HL-60 (cell line): Measurements from ENCODE around the gene PARD3.

Source experiments
- DNase-seq, 2 experiments: peaks; one replicate each; pipeline ENCODE4 v3.0.0-alpha.2; 2010 to 2020; ENCODE audit warnings: low read depth in 1 of 2, low spot score in 1 of 2
- H3K27ac ChIP-seq: fragments of 250-450 bp; sonication (Bioruptor Pico); replicated peaks from 2 replicates; pipeline ENCODE4 v1.5.1; 2020; ENCODE audit warnings: mild to moderate bottlenecking, moderate library complexity
- H3K27me3 ChIP-seq: fragments of 250-450 bp; sonication (Bioruptor Pico); 2 replicates; pipeline ENCODE4 v1.5.1; 2021; ENCODE audit warnings: mild to moderate bottlenecking, moderate library complexity; ENCODE audit not compliant: insufficient read depth, poor library complexity, severe bottlenecking
- H3K4me3 ChIP-seq: replicated peaks from 2 replicates; pipeline ENCODE4 v1.5.1; 2011; ENCODE audit warnings: mild to moderate bottlenecking, control low read depth, low read length; ENCODE audit not compliant: insufficient read depth
- CTCF ChIP-seq: IDR thresholded peaks from one replicate; pipeline ENCODE4 v1.5.1; 2011; ENCODE audit warnings: low read length, control low read depth, inconsistent platforms; ENCODE audit not compliant: insufficient read depth
- GABPA ChIP-seq: IDR thresholded peaks from 2 replicates; pipeline ENCODE4 v1.6.1; 2012; ENCODE audit warnings: low read depth
- POLR2AphosphoS5 ChIP-seq: IDR thresholded peaks from 2 replicates; pipeline ENCODE4 v1.6.1; 2012; ENCODE audit warnings: low read depth
- REST ChIP-seq: IDR thresholded peaks from 2 replicates; pipeline ENCODE4 v1.6.1; 2012; ENCODE audit warnings: low read depth; ENCODE audit not compliant: insufficient replicate concordance
- SPI1 ChIP-seq: IDR thresholded peaks from 2 replicates; pipeline ENCODE4 v1.6.1; 2012; ENCODE audit warnings: low read depth, mild to moderate bottlenecking, borderline replicate concordance

The PARD3 gene

GRCh38 chr10:34861293-34862021 lies 46.4 kb upstream of the PARD3 start:
- TF ChIP-seq CTCF (no peak), SPI1 (no peak), POLR2AphosphoS5 (no peak)
- H3K4me3 ChIP-seq: no peak overlapping the region
- no peak for DNase-seq
- H3K27ac ChIP-seq: no peak overlapping the region
- H3K27me3 ChIP-seq: no peaks in the 10 kb centered on the region

- no peaks in the 10 kb centered on the region for H3K27me3 ChIP-seq
- no peak for DNase-seq
- H3K27ac ChIP-seq: no peak overlapping the region
- no peak overlapping the region for H3K4me3 ChIP-seq
- TF ChIP-seq POLR2AphosphoS5: no peak
- TF ChIP-seq SPI1: no peak
- TF ChIP-seq CTCF: no peak
- no peak for TF ChIP-seq GABPA
- no peak for TF ChIP-seq REST
Measured at GRCh38 chr10:34859170-34859569, 44.1 kb upstream of the PARD3 start.

GRCh38 chr10:34858003-34858402 lies 42.9 kb upstream of the PARD3 start:
- DNase-seq: no peak
- TF ChIP-seq SPI1 (no peak), REST (no peak), GABPA (no peak), CTCF (no peak), POLR2AphosphoS5 (no peak)
- Histone ChIP-seq H3K4me3 (no peak overlapping the region), H3K27me3 (no peaks in the 10 kb centered on the region), H3K27ac (no peak overlapping the region)

- no peaks in the 10 kb centered on the region for H3K27me3 ChIP-seq
- no peak overlapping the region for H3K4me3 ChIP-seq
- no peak overlapping the region for H3K27ac ChIP-seq
- no peak for TF ChIP-seq CTCF
- no peak for TF ChIP-seq POLR2AphosphoS5
- DNase-seq: no peak
Measured at GRCh38 chr10:34854147-34854601, 39.1 kb upstream of the PARD3 start.
